Lung (tissue), 12 donors: Measurements from ENCODE around the gene C5AR1. TPM values are rescaled to one million over a fixed set of nuclear protein-coding genes. Genes with fewer than 3 reads are reported as not detected.
"Not testable (repeated sequence)": the region's sequence is repeated elsewhere in the genome, so short reads cannot be mapped to it uniquely, and the experiment has no call there.

Experiments
- ATAC-seq: fragments of 200-7000 bp; cut with Tn5 transposase; one replicate; pipeline ENCODE4 v1.9.1; 2020; ENCODE audit warnings: moderate number of reproducible peaks; ENCODE audit not compliant: insufficient read depth, low FRiP score
- DNase-seq, 3 donors: peaks; one replicate each; pipeline ENCODE4 v3.0.0-alpha.2; 2013 to 2017
- H3K27ac ChIP-seq, 2 donors: one replicate each; pipeline ENCODE4 v1.5.1; 2013; ENCODE audit warnings: mild to moderate bottlenecking in 2 of 2, moderate library complexity in 2 of 2, control low read depth in 1 of 2, inconsistent platforms in 1 of 2, low read depth in 1 of 2, low read length in 1 of 2
- H3K27me3 ChIP-seq, 3 donors: one replicate each; pipeline ENCODE4 v1.5.1; 2013; ENCODE audit warnings: low read length in 2 of 3; ENCODE audit not compliant: control insufficient read depth in 3 of 3, insufficient read depth in 3 of 3
- H3K36me3 ChIP-seq, 4 donors: one replicate each; pipeline ENCODE4 v1.5.1; 2013; ENCODE audit warnings: low read length in 4 of 4, mild to moderate bottlenecking in 1 of 4, moderate library complexity in 1 of 4; ENCODE audit not compliant: control insufficient read depth in 4 of 4, insufficient read depth in 4 of 4
- H3K4me1 ChIP-seq, 5 donors: one replicate each; pipeline ENCODE4 v1.5.1; 2013; ENCODE audit warnings: low read length in 5 of 5, mild to moderate bottlenecking in 2 of 5, moderate library complexity in 1 of 5; ENCODE audit not compliant: control insufficient read depth in 5 of 5, insufficient read depth in 5 of 5
- H3K4me3 ChIP-seq: one replicate; pipeline ENCODE4 v1.5.1; 2013; ENCODE audit warnings: mild to moderate bottlenecking, control low read depth, moderate library complexity
- H3K9ac ChIP-seq, 2 donors: one replicate each; pipeline ENCODE4 v1.5.1; 2013; ENCODE audit warnings: low read length in 2 of 2, control low read depth in 1 of 2; ENCODE audit not compliant: insufficient read depth in 1 of 2
- H3K9me3 ChIP-seq, 4 donors: one replicate each; pipeline ENCODE4 v1.5.1; 2013; ENCODE audit warnings: low read length in 3 of 4, mild to moderate bottlenecking in 1 of 4, moderate library complexity in 1 of 4; ENCODE audit not compliant: control insufficient read depth in 4 of 4, insufficient read depth in 3 of 4
- CTCF ChIP-seq: IDR thresholded peaks from 2 replicates; pipeline ENCODE4 v1.5.1; 2012; ENCODE audit warnings: mild to moderate bottlenecking; ENCODE audit errors: control extremely low read depth, extremely low read depth
- WGBS, 2 donors: extraction: QIAGEN DNeasy Blood & Tissue Kit; methylation state at CpG; one replicate each; pipeline ENCODE4 v1.1.7; 2013; 5-methylcytosine and 5-hydroxymethylcytosine counted together
- polyA plus RNA-seq, 2 donors: library from polyadenylated mRNA; stranded (reverse); fragments of 200-250 nt; gene quantifications; one replicate each; pipeline ENCODE4 v1.2.1, GENCODE V29; 2013
- total RNA-seq, 2 donors: library from RNA; depleted of rRNA in 1 of 2; stranded (reverse); fragments of >200 nt in 1 of 2; gene quantifications; one replicate each; pipeline ENCODE4 v1.2.1, GENCODE V29; 2014 to 2021
- donor health status: control.
- donor health status: control.
- donor health status: Bipolar disorder and iron deficiency.
- donor health status: healthy.
- donor health status: DM: yes; HTN: yes; CAD: no.

The C5AR1 gene
- total and polyA plus RNA-seq, 4 donors = 9.4 to 156 (median 45.4) TPM

DNA sequence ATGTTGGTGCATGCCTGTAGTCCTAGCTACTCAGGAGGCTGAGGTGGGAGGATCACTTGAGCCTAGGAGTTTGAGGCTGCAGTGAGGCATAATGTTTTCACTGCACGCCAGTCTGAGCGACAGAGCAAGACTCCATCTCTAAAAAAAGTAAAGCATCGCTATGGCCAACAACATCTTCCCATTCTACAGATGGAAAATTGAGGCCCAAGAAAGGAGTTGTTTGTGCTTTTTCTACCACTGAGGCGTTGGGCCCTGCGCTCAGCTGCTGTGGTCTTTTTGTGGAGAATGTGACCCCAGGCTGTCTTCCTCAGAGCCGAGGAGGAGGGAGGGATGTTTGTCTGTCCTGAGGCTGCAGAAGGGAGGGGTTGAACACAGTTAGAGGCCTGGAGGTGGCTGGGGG, 21.8 kb downstream of the C5AR1 start:
- ATAC-seq = no peak
- Histone ChIP-seq H3K27me3 (no peaks in the 10 kb centered on the region), H3K36me3 (no peaks in the 10 kb centered on the region), H3K9ac (no peak overlapping the region), H3K4me3 (no peak overlapping the region), H3K9me3 (no peaks in the 10 kb centered on the region), H3K4me1 (peaks cover 0 to 6% (median 0%) of the 10 kb centered on the region in 5 donors), H3K27ac (peak overlapping the region in 1 of 2 donors; percentile 76)
- no peak for DNase-seq
- no peak for TF ChIP-seq CTCF
- WGBS, 2 donors = 89 to 90% methylated on average over 6 of the region's 6 CpGs

- Histone ChIP-seq H3K9ac (no peak within 1 kb of the TSS), H3K4me1 (peaks cover 0 to 9% (median 0%) of the 10 kb centered on the region in 5 donors), H3K27ac (peak within 1 kb of the TSS in 1 of 2 donors; percentile 76), H3K36me3 (no peaks in the 10 kb centered on the region), H3K9me3 (no peaks in the 10 kb centered on the region), H3K27me3 (no peaks in the 10 kb centered on the region), H3K4me3 (no peak within 1 kb of the TSS)
- ATAC-seq (no peak), DNase-seq (no peak)
- WGBS, 2 donors = 52 to 68% methylated on average over 18 of the region's 18 CpGs
- no peak for TF ChIP-seq CTCF
These were observed 22.4 kb downstream of the C5AR1 start, which contains the start of gene C5AR2 for GRCh38 chr19:47331931-47332547. Gene C5AR2, plus strand, starts transcription at chr19:47332175. Its CDS starts 8,625 bp downstream, at chr19:47340800.

- not testable (repeated sequence) for H3K27me3 ChIP-seq, H3K36me3 ChIP-seq, H3K4me3 ChIP-seq, H3K9ac ChIP-seq, H3K9me3 ChIP-seq, H3K4me1 ChIP-seq
- peak; percentile 27 to 57 (median 57) for DNase-seq
- 50 to 58% methylated on average over 18 of the region's 18 CpGs for WGBS, 2 donors
- peak; percentile 19 for ATAC-seq
- H3K27ac ChIP-seq = peak overlapping the region in 1 of 2 donors; percentile 68
These were observed 27.4 kb downstream of the C5AR1 start for GRCh38 chr19:47336765-47337718.
